Measurements from ENCODE around the gene DNMT3B. TPM values are rescaled to one million over a fixed set of nuclear protein-coding genes. Genes with fewer than 3 reads are reported as not detected.

The DNMT3B gene
- total and polyA plus RNA-seq, 12 donors = 0.12 to 2.0 (median 0.87) TPM; not detected in 1

GRCh38 chr20:32845786-32846185 lies 83.6 kb downstream of the DNMT3B start:
- Histone ChIP-seq H3K27me3 (no peaks in the 10 kb centered on the region), H3K36me3 (replicated peaks in 1 of 2) (peaks cover 0 to 57% of the 10 kb centered on the region in 2 donors), H3K27ac (no peak overlapping the region), H3K4me1 (replicated peaks in 1 of 2) (no peaks in the 10 kb centered on the region), H3K4me3 (no peak overlapping the region), H3K9me3 (replicated peaks in 1 of 3) (no peaks in the 10 kb centered on the region)
- no peak for DNase-seq
- TF ChIP-seq POLR2A (IDR thresholded peaks at IDR 0.05) = no peak
- TF ChIP-seq CTCF (IDR thresholded peaks at IDR 0.05) = no peak
- 50 to 75% (median 65%) methylated on average over 2 of the region's 2 CpGs for WGBS, 4 donors
- intact Hi-C loops (cut with DNase I) = no loop called here

GRCh38 chr20:32846852-32847251 lies 84.7 kb downstream of the DNMT3B start:
- Histone ChIP-seq H3K27me3 (no peaks in the 10 kb centered on the region), H3K27ac (no peak overlapping the region), H3K4me3 (no peak overlapping the region), H3K4me1 (replicated peaks in 1 of 2) (no peaks in the 10 kb centered on the region), H3K9me3 (replicated peaks in 1 of 3) (no peaks in the 10 kb centered on the region), H3K36me3 (replicated peaks in 1 of 2) (peaks cover 0 to 57% of the 10 kb centered on the region in 2 donors)
- DNase-seq = no peak
- 89 to 100% (median 98%) methylated on average over 5 of the region's 5 CpGs for WGBS, 4 donors
- intact Hi-C loops (cut with DNase I) = no loop called here
- no peak for TF ChIP-seq POLR2A (IDR thresholded peaks at IDR 0.05)
- no peak for TF ChIP-seq CTCF (IDR thresholded peaks at IDR 0.05)

GRCh38 chr20:32847964-32848363 lies 85.8 kb downstream of the DNMT3B start:
- TF ChIP-seq CTCF (IDR thresholded peaks at IDR 0.05) (no peak), POLR2A (IDR thresholded peaks at IDR 0.05) (no peak)
- Histone ChIP-seq H3K9me3 (replicated peaks in 1 of 3) (no peaks in the 10 kb centered on the region), H3K4me3 (no peak overlapping the region), H3K27me3 (no peaks in the 10 kb centered on the region), H3K4me1 (replicated peaks in 1 of 2) (no peaks in the 10 kb centered on the region), H3K36me3 (replicated peaks in 1 of 2) (peaks cover 0 to 47% of the 10 kb centered on the region in 2 donors), H3K27ac (no peak overlapping the region)
- intact Hi-C loops (cut with DNase I) = no loop called here
- DNase-seq = no peak
- 89 to 98% (median 96%) methylated on average over 5 of the region's 5 CpGs for WGBS, 4 donors

- H3K36me3 ChIP-seq (replicated peaks in 1 of 2) = peaks cover 0 to 45% of the 10 kb centered on the region in 2 donors
- TF ChIP-seq CTCF (IDR thresholded peaks at IDR 0.05) (no peak), POLR2A (IDR thresholded peaks at IDR 0.05) (no peak)
- H3K4me3 ChIP-seq = no peak overlapping the region
- H3K9me3 ChIP-seq (replicated peaks in 1 of 3) = no peaks in the 10 kb centered on the region
- H3K27me3 ChIP-seq = no peaks in the 10 kb centered on the region
- no peak overlapping the region for H3K27ac ChIP-seq
- WGBS, 4 donors = 92 to 95% (median 93%) methylated on average over 6 of the region's 6 CpGs
- no peak for DNase-seq
- intact Hi-C loops (cut with DNase I) = no loop called here
- no peaks in the 10 kb centered on the region for H3K4me1 ChIP-seq (replicated peaks in 1 of 2)
Measured at GRCh38 chr20:32848846-32849245, 86.7 kb downstream of the DNMT3B start.

Data from adrenal gland (tissue), 12 donors.